Measurements from ENCODE around the gene MYBBP1A.

- TF ChIP-seq CTCF (IDR thresholded peaks at IDR 0.05) (no peak), POLR2A (IDR thresholded peaks at IDR 0.05) (no peak)
Observed at GRCh38 chr17:4549781-4550533, 5.2 kb downstream of the MYBBP1A start.
